NCI-H460 (cell line): ENCODE data around the gene BBLN. TPM values are rescaled to one million over a fixed set of nuclear protein-coding genes. Genes with fewer than 3 reads are reported as not detected.

Experiments
- DNase-seq: peaks from one replicate; pipeline ENCODE4 v3.0.0-alpha.2; 2016; ENCODE audit warnings: low read depth; ENCODE audit errors: extremely low read depth
- total RNA-seq: library from RNA; depleted of rRNA; stranded (reverse); fragments of >200 nt; shearing (Covaris generic); gene quantifications from 2 replicates; pipeline ENCODE4 v1.2.3, GENCODE V29; 2014; rRNA removed

BBLN gene
- total RNA-seq, 1 experiment from 2014 or later, result 86.7 TPM

GRCh38 chr9:128206916-128207910 is 47.1 kb downstream of the BBLN start:
- DNase-seq, result no peak

- DNase-seq, result no peak
Observed at GRCh38 chr9:128208386-128208785, 48.3 kb downstream of the BBLN start.

- DNase-seq, result no peak
Observed at GRCh38 chr9:128208946-128209669, 49.0 kb downstream of the BBLN start.

GRCh38 chr9:128211186-128211980 is 51.3 kb downstream of the BBLN start:
- DNase-seq, result no peak

GRCh38 chr9:128211981-128212281 is 51.9 kb downstream of the BBLN start:
- no peak for DNase-seq

Other genes with a start within 250 kb of the BBLN start
- 33.3 and 36.2 TPM in 2 replicates for gene ST6GALNAC4, start 243.2 kb upstream of the BBLN start, total RNA-seq
- 2.8 and 4.5 TPM in 2 replicates for gene PIP5KL1, start 229.5 kb upstream of the BBLN start, total RNA-seq
- 31.1 and 39.5 TPM in 2 replicates for gene DPM2, start 222.4 kb upstream of the BBLN start, total RNA-seq
- gene EEIG1, start 179.3 kb upstream of the BBLN start, total RNA-seq, result 9.2 and 12.2 TPM in 2 replicates
- gene NAIF1, start 92.9 kb upstream of the BBLN start, total RNA-seq, result 9.9 and 10.6 TPM in 2 replicates
- gene SLC25A25, start 92.0 kb upstream of the BBLN start, total RNA-seq, result 15.2 and 15.5 TPM in 2 replicates
- 76.6 and 80.3 TPM in 2 replicates for gene PTGES2, start 32.5 kb upstream of the BBLN start, total RNA-seq
- not detected in 2 replicates for gene LCN2, start 10.8 kb upstream of the BBLN start, total RNA-seq
- gene CIZ1, start 31.3 kb downstream of the BBLN start, total RNA-seq, result 51.0 and 56.6 TPM in 2 replicates
- 1.0 and 1.2 TPM in 2 replicates for gene DNM1, start 43.1 kb downstream of the BBLN start, total RNA-seq
- 47.4 and 65.4 TPM in 2 replicates for gene GOLGA2, start 115.7 kb downstream of the BBLN start, total RNA-seq
- 48.0 and 54.0 TPM in 2 replicates for gene SWI5, start 116.0 kb downstream of the BBLN start, total RNA-seq
- gene TRUB2, start 162.2 kb downstream of the BBLN start, total RNA-seq, result 25.7 and 30.7 TPM in 2 replicates
- gene COQ4, start 162.6 kb downstream of the BBLN start, total RNA-seq, result 48.8 and 54.0 TPM in 2 replicates
- gene SLC27A4, start 180.3 kb downstream of the BBLN start, total RNA-seq, result 27.1 and 29.8 TPM in 2 replicates
- gene URM1, start 211.1 kb downstream of the BBLN start, total RNA-seq, result 52.5 and 64.7 TPM in 2 replicates